Kidney epithelial cell (primary cell): Measurements from ENCODE around the gene SOAT2. TPM values are rescaled to one million over a fixed set of nuclear protein-coding genes. Genes with fewer than 3 reads are reported as not detected.

ENCODE experiments used
- DNase-seq: peaks from one replicate; pipeline ENCODE4 v3.0.0-alpha.2; 2010; ENCODE audit warnings: low read depth
- H3K27me3 ChIP-seq: 2 replicates; pipeline ENCODE4 v1.6.0; 2011; ENCODE audit warnings: low read length; ENCODE audit not compliant: control insufficient read depth, insufficient read depth
- H3K36me3 ChIP-seq: 2 replicates; pipeline ENCODE4 v1.5.1; 2011; ENCODE audit warnings: low read length; ENCODE audit not compliant: control insufficient read depth, insufficient read depth
- H3K4me3 ChIP-seq: 2 replicates; pipeline ENCODE4 v1.5.1; 2011; ENCODE audit warnings: low read depth, mild to moderate bottlenecking, control low read depth, low read length
- CTCF ChIP-seq: IDR thresholded peaks from 2 replicates; pipeline ENCODE4 v1.5.1; 2011; ENCODE audit warnings: mild to moderate bottlenecking, moderate library complexity, low read length, control low read depth, inconsistent platforms; ENCODE audit not compliant: insufficient read depth, poor library complexity, severe bottlenecking
- total RNA-seq: library from RNA; depleted of rRNA; stranded (reverse); fragments of >200 nt; gene quantifications from 2 replicates; pipeline ENCODE4 v1.2.3, GENCODE V29; 2015

SOAT2 gene
- total RNA-seq, 1 donor from 2014 or later = not detected

GRCh38 chr12:53061404-53062010, 41.8 kb upstream of the SOAT2 start:
- Histone ChIP-seq H3K27me3 (no peaks in the 10 kb centered on the region), H3K36me3 (peaks cover 3% of the 10 kb centered on the region), H3K4me3 (no peak overlapping the region)
- DNase-seq = no peak
- TF ChIP-seq CTCF = peak; percentile 28

- no peak for DNase-seq
- Histone ChIP-seq H3K4me3 (no peak overlapping the region), H3K36me3 (peaks cover 3% of the 10 kb centered on the region), H3K27me3 (no peaks in the 10 kb centered on the region)
- TF ChIP-seq CTCF = no peak
These were observed 41.0 kb upstream of the SOAT2 start for GRCh38 chr12:53062011-53062961.

GRCh38 chr12:53062977-53063707, 40.1 kb upstream of the SOAT2 start:
- Histone ChIP-seq H3K4me3 (no peak overlapping the region), H3K36me3 (peaks cover 3% of the 10 kb centered on the region), H3K27me3 (no peaks in the 10 kb centered on the region)
- no peak for DNase-seq
- TF ChIP-seq CTCF = no peak

GRCh38 chr12:53063708-53064612, 39.3 kb upstream of the SOAT2 start:
- Histone ChIP-seq H3K27me3 (no peaks in the 10 kb centered on the region), H3K36me3 (peaks cover 3% of the 10 kb centered on the region), H3K4me3 (no peak overlapping the region)
- TF ChIP-seq CTCF = no peak
- no peak for DNase-seq

GRCh38 chr12:53064613-53065436, 38.5 kb upstream of the SOAT2 start:
- no peak for DNase-seq
- TF ChIP-seq CTCF = no peak
- Histone ChIP-seq H3K27me3 (no peaks in the 10 kb centered on the region), H3K4me3 (no peak overlapping the region), H3K36me3 (peaks cover 3% of the 10 kb centered on the region)
